Measurements from ENCODE around the gene CCDC6.

CCDC6 gene

DNA sequence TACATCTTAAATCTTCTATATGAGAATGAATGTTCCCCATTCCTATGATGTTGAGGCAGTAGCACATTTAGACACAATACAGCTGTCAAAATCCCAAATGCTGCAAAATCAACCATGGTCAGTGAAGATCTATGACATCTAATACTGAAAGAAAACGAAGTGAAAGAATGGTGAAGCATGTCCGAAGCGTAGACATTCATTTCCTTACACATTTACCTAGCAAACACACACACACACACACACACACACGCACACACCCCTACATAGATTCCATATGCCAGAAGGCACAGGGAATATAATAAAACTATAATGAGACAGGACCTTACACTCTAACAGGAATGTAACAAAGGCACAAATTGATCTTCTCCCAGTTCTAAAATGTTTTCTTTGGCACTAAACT, 32.5 kb downstream of the CCDC6 start:
- TF ChIP-seq, protein P1, sequence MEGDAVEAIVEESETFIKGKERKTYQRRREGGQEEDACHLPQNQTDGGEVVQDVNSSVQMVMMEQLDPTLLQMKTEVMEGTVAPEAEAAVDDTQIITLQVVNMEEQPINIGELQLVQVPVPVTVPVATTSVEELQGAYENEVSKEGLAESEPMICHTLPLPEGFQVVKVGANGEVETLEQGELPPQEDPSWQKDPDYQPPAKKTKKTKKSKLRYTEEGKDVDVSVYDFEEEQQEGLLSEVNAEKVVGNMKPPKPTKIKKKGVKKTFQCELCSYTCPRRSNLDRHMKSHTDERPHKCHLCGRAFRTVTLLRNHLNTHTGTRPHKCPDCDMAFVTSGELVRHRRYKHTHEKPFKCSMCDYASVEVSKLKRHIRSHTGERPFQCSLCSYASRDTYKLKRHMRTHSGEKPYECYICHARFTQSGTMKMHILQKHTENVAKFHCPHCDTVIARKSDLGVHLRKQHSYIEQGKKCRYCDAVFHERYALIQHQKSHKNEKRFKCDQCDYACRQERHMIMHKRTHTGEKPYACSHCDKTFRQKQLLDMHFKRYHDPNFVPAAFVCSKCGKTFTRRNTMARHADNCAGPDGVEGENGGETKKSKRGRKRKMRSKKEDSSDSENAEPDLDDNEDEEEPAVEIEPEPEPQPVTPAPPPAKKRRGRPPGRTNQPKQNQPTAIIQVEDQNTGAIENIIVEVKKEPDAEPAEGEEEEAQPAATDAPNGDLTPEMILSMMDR (conservative IDR thresholded peaks at IDR 0.05; ENCODE audit: low read length): no peak
- H3K4me3 ChIP-seq (ENCODE audit: low read length): no peak overlapping the region
- no peak for DNase-seq (ENCODE audit: low read depth)

DNA sequence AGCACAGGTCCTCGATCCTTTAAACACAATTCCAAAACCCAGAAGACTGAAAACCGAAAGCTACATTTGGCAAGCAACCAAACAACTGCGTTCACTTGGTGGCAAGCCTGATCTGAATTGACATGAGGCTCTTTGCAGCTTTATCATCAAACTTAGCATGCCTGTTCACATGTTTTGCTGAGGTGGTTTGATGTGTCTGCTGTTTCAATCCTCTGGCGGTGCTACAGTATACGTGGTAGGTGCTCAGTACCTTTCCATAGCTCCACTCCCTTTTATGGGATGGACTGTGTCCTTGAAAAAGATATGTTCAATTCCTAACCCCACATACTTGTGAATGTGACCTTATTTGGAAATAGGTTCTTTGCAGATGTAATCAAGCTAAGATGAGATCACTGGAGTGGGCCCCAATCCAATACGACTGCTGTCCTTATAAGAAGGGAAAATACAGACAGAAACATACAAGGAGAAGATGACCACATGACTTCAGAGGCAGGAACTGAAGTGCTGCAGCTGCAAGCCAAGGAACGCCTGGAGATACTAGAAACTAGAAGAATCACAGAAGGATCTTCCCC, 33.4 kb downstream of the CCDC6 start:
- peak; percentile 86 for DNase-seq (ENCODE audit: low read depth)
- TF ChIP-seq, protein P1 (conservative IDR thresholded peaks at IDR 0.05; ENCODE audit: low read length): no peak
- H3K4me3 ChIP-seq (ENCODE audit: low read length): no peak overlapping the region

DNA sequence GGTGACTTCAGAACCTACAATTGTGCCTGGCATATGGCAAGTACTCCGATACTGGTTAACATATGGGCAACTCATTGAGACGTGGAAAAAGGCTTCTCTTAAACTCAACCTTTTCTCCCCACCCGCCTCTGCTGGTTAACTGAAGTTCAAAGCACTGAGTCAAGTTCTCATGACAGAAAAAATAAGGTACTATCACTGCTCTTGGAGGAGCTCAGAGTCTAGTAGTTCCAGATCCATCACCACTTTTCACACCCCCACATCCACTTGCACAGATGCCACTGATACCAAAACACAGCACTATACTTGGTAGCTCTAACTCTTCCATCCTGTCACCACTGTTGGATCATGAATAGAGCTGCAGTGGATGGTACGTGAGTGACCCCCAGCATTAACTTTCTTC, 36.2 kb downstream of the CCDC6 start:
- DNase-seq (ENCODE audit: low read depth): no peak
- TF ChIP-seq, protein P1 (conservative IDR thresholded peaks at IDR 0.05; ENCODE audit: low read length): no peak
- no peak overlapping the region for H3K4me3 ChIP-seq (ENCODE audit: low read length)

DNA sequence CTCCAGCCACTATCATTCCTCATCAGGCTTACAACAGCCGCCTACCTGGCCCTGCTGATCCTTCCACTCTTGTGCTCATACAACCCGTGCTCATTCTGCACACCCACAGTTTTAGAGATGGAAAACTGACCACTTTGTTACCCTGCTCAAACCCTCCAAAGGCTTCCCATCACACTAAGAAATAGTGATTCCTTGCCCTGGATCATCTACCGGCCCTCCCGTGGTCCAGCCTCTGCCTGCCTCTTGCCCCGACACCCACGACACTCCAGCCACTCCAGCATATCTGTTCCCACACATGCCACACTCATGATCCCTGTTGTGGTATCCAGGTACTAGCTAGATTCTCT, 36.8 kb downstream of the CCDC6 start:
- no peak overlapping the region for H3K4me3 ChIP-seq (ENCODE audit: low read length)
- TF ChIP-seq, protein P1 (conservative IDR thresholded peaks at IDR 0.05; ENCODE audit: low read length): no peak
- DNase-seq (ENCODE audit: low read depth): no peak

DNA sequence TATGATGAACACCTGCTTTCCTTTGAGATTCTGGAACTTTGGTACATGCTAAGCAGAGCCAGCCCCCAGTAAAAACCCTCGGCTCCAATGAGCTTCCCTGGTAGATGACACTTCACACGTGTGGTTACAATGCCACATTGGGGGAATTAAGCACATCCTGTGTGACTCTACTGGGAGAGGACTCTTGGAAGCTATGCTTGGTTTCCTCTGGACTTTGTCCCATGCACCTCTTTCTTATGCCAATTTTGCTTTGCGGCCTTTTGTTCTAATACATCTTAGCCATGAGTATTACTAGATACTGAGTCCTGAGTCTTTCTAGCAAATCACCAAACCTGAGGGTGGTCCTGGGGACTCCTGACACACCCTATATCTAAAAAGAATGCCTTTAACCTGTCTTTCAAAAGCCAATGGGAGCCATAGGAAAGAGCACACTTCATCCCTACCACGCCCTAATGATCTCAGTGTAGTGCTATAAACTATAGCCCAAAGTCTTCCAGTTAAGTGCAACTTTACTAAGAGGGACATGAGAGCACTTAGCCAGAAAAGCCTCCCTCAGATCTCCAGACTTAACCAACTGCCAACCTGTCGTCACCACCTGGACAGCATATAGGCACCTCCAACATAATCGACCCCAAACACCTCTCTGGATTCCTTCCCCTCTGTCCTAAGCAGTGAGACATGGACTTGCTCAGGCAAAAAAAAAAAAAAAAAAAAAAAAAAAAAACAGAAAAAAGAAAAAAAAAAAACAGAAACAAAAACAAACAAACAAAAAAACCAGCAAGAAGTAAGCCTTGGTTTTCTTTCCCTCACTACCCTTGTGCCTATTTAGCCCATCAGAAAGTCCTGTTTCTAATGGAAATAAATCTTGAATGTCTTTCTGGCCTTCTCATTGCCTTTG, 37.4 kb downstream of the CCDC6 start:
- H3K4me3 ChIP-seq (ENCODE audit: low read length): no peak overlapping the region
- no peak for DNase-seq (ENCODE audit: low read depth)
- TF ChIP-seq, protein P1 (conservative IDR thresholded peaks at IDR 0.05; ENCODE audit: low read length): no peak

DNA sequence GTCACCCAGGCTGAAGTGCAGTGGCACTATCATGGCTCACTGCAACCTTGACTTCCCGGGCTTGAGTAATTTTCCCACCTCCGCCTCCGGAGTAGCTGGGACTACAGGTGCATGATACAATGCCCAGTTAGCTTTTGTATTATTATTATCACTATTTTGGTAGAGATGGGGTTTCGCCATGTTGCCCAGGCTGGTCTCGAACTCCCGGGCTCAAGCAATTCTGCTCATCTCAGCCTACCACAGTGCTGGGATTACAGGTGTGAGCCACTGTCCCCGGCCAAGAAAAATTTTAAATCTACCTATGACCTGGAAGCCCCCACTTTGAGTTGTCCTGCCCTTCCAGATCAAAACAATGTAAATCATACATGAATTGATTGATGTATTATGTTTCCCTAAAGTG, 38.8 kb downstream of the CCDC6 start:
- no peak overlapping the region for H3K4me3 ChIP-seq (ENCODE audit: low read length)
- DNase-seq (ENCODE audit: low read depth): no peak
- TF ChIP-seq, protein P1 (conservative IDR thresholded peaks at IDR 0.05; ENCODE audit: low read length): no peak

DNA sequence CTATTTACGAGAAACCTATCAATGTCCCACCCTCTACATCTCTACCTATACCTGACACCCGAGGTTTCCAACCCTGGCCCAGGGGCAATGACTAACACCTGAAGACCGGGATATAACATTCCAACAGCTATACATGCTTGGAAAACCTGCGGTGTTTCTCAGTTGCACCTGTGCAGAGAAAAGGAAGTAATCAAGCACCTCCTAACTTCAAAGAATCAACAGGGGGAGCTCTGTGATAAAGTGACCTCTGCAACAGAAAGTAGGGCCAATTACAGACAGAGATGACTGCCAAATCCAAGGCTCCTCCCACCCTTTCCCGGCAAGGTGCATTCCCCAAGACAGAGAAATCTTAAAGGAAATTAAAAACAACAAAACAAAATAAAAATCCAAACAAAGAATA, 41.3 kb downstream of the CCDC6 start:
- TF ChIP-seq, protein P1 (conservative IDR thresholded peaks at IDR 0.05; ENCODE audit: low read length): no peak
- no peak overlapping the region for H3K4me3 ChIP-seq (ENCODE audit: low read length)
- DNase-seq (ENCODE audit: low read depth): no peak

Measured in AG10803 (cell line).